HG03342 (cell line): ENCODE measurements around the gene CHD2.

ENCODE experiments used
- ATAC-seq: cut with Tn5 transposase; IDR thresholded peaks from one replicate; pipeline ENCODE4 v1.9.1; 2021; ENCODE audit warnings: mild to moderate bottlenecking, moderate library complexity; ENCODE audit not compliant: unreplicated experiment

CHD2 gene

GRCh38 chr15:93044301-93045190 lies 144.4 kb downstream of the CHD2 start:
- no peak for ATAC-seq

DNA sequence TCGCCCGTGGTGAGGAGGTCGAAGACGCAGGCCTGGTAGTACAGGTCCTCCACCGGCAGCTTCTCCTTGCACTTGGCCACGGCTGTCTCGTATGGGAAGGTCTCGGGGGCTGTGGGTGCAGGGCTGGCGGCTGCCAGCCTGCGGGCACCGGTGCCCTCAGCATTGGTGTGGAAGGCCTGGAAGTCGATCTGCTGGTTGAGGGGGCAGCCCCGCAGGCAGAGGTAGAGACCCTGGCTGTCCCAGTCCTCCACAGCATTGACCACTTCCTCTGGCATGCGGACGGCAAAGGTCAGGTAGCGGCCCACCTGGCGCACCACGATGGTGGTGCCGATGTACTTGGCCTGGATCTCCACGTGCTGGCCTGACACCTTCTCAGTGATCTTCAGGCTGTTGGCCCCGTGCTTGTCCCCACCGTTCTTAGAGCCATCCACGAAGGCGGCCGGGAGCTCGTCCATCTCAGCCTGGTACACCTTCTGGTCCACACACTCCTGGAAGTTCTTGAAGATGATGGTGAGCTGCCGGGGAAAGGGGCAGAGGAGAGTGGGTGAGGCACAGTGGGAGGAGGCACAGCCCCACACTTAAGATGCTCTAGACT lies 145.2 kb downstream of the CHD2 start:
- no peak for ATAC-seq

- ATAC-seq: no peak
These were observed 146.0 kb downstream of the CHD2 start for GRCh38 chr15:93046120-93046519.

DNA sequence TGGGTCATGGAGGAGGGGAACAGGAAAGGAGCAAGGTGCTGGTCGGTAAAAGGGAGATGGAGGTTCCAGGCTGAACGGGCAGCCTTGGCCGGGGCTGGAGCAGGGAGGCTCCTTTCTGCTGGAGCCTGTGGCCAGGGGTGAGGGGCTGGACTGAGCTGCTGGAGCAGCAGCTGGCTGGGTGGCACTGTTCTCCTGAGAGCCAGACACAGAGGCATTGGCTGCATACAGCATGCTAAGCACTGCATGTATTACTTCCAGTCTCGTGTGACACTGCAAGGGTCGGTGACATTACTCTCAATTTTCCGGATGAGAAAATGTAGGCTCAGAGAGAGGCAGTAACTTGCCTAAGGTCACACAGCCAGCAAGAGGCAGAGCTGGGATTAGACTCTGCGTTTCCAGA lies 146.6 kb downstream of the CHD2 start:
- no peak for ATAC-seq

- no peak for ATAC-seq
These were observed 147.7 kb downstream of the CHD2 start for GRCh38 chr15:93047621-93048425.

DNA sequence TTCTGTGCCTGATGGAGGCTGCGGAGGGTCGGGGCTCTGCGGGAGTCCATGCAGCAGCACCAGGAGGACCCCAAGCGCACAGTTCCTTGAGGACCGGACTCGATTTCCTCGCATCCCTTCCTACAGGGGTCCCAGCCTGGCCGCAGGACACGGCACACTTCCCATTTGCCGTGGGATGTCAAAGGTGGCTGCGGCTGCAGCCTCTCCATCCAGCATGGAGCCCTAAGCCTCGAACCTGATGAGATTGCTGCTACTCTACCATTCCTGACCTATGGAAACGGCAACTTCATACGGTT lies 148.2 kb downstream of the CHD2 start:
- no peak for ATAC-seq

DNA sequence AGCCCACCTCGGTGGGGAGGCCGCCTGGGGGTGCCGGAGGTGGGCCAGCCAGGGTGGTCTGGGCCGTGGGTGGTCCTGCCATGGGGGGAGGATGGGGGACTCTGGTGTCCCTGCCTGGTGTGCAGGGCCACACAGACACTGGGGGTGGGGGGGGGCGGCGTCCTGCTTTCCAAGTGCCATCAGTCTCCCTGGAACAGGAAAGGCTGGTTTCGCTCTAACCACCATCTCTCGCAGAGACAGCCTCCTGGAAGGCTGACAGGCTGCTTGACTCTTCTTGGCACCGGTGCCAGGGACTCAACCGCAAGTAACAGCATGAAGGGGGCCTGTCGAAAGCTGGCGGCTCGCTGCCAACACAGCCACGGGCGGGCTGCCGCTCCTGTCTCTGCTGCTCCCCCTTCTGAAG lies 148.6 kb downstream of the CHD2 start:
- no peak for ATAC-seq

DNA sequence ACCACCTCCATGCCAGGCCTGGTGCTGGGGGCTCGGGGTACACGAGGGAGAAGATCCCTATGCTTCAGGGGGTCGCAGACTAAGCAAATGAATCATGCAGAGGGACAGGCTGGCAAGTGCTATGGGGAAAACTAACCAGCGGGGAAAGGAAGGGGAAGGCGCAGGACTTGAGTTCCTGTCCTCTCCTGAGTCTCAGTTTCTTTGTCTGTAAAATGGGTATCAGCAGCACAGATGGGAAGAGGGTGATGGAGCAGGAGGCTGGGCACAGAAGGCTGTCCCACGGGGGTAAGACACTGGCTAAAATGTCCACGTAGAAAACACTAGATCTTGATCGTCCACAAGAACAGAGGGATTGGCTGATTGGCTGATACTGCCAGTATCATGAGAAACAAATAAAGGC lies 149.1 kb downstream of the CHD2 start:
- no peak for ATAC-seq

- ATAC-seq: no peak
These were observed 149.9 kb downstream of the CHD2 start for GRCh38 chr15:93049914-93050578.

- ATAC-seq: no peak
These were observed 150.5 kb downstream of the CHD2 start for GRCh38 chr15:93050648-93051047.

DNA sequence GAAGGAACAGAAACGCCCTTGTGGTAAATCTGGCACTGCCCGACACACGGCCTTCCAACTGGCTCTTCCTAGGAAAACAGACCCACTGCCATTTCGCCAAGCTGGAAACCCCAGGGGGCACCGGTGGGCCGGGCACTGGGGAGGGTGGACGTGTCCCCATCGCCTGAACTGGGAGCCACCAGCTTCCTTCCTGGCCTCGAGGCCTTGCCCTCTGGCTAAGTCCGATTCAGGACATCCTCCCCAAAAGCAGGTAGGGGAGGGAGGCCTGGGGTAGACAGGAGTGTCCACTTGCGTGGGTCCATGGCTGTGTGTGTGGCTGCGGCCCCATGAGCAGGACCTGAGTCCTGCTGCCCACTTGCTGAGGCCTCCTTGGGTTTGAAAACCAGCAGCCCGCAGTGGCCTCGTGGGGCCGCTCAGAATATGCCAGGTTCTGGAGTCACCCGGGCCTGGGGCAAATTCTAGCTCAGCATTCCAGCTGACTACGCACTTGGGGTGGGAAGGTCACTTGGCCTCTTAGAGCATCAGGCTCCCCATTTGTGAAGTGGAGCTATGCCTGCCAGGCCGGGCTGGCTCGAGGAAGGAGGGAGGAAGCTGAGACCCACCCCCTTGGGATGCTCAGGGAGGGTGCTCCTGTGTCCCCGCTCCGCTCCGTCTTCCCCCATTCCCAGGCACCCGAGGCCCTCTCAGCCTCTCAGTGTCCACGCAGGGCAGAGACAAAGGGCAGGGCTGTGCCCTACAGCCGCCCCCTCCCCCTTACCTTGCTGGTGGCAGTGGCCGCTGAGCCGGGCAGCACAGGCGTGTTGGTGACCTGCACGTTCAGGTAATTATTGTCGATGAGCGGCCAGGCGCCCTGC lies 151.3 kb downstream of the CHD2 start:
- no peak for ATAC-seq

DNA sequence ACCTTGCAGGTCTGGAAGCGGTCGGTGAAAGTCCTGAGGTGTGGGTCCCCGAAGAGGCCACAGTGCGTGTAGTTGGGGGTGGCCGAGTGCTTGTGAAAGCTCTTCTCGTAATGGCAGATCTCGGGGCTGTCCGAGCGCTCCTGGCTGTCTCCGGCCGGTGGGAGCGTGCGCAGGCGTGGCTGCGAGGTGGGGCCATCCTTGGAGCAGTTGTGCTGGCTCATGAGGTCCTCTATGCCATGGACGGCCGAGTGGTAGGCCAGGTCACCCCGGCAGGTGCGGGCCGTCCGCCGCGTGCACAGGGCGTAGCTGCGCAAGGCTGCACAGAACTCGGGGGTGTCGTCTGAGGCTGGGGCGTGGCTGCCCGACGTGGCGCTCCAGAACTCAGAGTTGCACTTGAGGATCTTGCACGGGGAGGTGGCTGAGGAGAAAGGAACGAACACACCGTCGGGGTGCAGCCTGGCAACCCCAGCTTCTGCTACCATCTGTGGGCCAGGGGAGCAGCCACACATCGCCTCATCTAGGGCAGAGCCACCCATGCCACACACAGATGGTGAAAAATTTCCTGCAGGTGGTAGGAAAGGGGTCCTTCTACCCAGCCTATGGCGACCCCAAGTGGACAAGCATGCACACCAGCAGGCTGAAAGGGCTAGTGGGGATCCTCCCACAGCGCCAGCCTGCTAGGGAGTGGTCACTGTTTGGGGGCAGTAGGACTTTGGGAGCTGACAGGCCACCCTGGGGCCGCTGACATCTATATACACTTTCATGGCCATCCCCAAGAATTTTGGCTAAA lies 152.2 kb downstream of the CHD2 start:
- no peak for ATAC-seq

DNA sequence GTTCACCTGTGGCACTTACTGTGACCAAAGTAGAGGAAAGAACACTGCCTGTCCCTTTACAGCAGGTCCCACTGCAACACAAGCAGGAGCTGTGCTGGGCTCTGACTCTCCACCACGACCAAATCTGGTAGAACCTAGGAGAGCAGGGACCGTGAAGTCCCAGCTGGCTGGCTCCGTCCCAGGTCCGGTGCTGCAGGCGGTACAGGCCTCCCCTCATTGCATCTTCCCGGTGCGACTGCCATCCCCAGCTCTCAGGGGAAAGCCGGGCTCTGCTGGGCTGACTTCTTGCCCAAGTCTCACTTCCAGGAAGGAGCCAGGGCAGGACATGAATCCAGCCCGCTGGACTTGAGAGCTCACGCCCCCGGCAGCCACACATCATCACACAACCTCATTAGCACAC lies 155.1 kb downstream of the CHD2 start:
- ATAC-seq: no peak

DNA sequence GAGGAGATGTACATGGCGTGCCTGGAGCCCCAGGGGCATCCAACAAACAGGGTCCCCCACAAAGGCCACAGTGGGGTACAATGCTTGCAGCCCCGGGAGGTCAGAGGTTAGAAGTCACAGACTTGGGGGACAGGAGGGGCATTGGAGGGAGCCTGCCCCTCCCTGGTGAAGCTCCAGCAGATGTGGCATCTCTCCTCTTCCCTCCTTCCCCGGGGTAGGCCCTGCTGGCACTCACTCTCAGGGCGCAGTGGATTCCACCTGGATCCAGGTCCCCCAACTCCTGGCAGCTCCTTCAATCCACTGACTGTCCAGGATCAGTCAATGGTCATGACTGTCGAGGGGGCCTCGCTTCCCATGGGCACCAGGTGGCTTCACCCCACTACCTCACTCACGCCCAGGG lies 156.7 kb downstream of the CHD2 start:
- ATAC-seq: no peak

DNA sequence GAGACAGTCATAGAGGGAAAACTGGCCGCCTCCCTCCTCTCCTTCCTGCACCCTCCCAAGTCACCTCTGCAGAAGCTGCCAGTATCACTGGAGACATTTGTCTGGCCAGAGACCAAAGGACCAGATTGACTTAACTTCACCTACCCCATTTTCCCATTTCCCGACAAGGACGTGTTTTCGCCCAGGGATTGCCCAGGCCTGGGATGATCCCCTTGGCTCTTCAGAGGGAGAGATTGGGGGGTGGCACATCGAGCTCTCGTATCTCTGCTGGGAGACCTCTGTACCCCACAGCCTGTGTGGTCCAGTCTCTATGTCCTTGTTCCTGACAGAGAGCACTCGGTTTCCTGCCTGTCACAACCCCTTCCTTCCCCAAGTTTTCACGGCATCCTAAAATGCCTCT lies 157.5 kb downstream of the CHD2 start:
- ATAC-seq: no peak

- ATAC-seq: no peak
These were observed 158.0 kb downstream of the CHD2 start for GRCh38 chr15:93058128-93058527.

GRCh38 chr15:93058904-93059427 lies 158.8 kb downstream of the CHD2 start:
- ATAC-seq: no peak

DNA sequence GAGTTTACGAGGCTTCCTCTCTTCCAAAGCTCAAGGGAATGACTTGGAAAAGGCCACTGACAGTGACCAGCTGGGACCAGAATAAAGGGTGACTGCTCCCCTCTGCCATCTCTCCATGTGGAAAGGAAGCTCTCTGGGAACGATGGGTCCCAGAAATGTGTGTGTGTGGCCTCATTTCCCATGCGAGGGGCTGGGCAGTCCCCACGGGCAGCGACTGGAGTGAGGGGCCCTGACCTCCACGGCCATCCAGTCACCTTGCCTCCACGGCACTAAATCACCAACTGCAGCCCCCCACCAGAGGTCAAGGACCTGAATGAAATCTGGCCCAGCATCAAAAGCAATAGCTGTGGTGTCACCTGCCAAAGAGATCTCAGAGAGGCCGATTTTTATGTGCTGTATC lies 159.3 kb downstream of the CHD2 start:
- no peak for ATAC-seq
